Measurements from ENCODE around the gene CCDC137. TPM values are rescaled to one million over a fixed set of nuclear protein-coding genes. Genes with fewer than 3 reads are reported as not detected.

CCDC137 gene
- total and polyA plus RNA-seq, 2 of the 13 experiments (the other 11 are each of a cell fraction or from before 2014, with no cell fraction given), result 14.6 to 39.1 TPM

GRCh38 chr17:81702934-81703746, 36.6 kb downstream of the CCDC137 start, which contains the start of gene MRPL12 (continued):
- TF ChIP-seq TFDP2 (CRISPR knock-in tag; IDR thresholded peaks at IDR 0.05) (peak; percentile 93), ZBTB7A (CRISPR knock-in tag; IDR thresholded peaks at IDR 0.05) (peak; percentile 91), GATAD2A (CRISPR knock-in tag; IDR thresholded peaks at IDR 0.05) (peak; percentile 36; the same call in 1 of the 2 replicates), ZNF263 (CRISPR knock-in tag; IDR thresholded peaks at IDR 0.05) (0 out of 2 replicates have a peak, but pooled peaks have one; percentile 34), ARID3A (IDR thresholded peaks at IDR 0.05; ENCODE audit: low read depth, low read length) (no peak), NR2F1 (CRISPR knock-in tag; IDR thresholded peaks at IDR 0.05) (peak; percentile 66 to 70; a peak in 3 of 4 replicates), ZNF615 (CRISPR knock-in tag; IDR thresholded peaks at IDR 0.05; ENCODE audit: borderline replicate concordance) (peak; percentile 87; the same call in 1 of the 2 replicates), ZNF772 (CRISPR knock-in tag; IDR thresholded peaks at IDR 0.05) (peak; percentile 98), SP4 (CRISPR knock-in tag; IDR thresholded peaks at IDR 0.05) (peak; percentile 81), ZNF570 (CRISPR knock-in tag; IDR thresholded peaks at IDR 0.05; ENCODE audit: borderline replicate concordance) (peak; percentile 74; the same call in 1 of the 2 replicates), ZNF777 (CRISPR knock-in tag; IDR thresholded peaks at IDR 0.05) (peak; percentile 50; the same call in 1 of the 2 replicates), ZNF24 (IDR thresholded peaks at IDR 0.05) (no peak)
- TF ChIP-seq, protein P1, sequence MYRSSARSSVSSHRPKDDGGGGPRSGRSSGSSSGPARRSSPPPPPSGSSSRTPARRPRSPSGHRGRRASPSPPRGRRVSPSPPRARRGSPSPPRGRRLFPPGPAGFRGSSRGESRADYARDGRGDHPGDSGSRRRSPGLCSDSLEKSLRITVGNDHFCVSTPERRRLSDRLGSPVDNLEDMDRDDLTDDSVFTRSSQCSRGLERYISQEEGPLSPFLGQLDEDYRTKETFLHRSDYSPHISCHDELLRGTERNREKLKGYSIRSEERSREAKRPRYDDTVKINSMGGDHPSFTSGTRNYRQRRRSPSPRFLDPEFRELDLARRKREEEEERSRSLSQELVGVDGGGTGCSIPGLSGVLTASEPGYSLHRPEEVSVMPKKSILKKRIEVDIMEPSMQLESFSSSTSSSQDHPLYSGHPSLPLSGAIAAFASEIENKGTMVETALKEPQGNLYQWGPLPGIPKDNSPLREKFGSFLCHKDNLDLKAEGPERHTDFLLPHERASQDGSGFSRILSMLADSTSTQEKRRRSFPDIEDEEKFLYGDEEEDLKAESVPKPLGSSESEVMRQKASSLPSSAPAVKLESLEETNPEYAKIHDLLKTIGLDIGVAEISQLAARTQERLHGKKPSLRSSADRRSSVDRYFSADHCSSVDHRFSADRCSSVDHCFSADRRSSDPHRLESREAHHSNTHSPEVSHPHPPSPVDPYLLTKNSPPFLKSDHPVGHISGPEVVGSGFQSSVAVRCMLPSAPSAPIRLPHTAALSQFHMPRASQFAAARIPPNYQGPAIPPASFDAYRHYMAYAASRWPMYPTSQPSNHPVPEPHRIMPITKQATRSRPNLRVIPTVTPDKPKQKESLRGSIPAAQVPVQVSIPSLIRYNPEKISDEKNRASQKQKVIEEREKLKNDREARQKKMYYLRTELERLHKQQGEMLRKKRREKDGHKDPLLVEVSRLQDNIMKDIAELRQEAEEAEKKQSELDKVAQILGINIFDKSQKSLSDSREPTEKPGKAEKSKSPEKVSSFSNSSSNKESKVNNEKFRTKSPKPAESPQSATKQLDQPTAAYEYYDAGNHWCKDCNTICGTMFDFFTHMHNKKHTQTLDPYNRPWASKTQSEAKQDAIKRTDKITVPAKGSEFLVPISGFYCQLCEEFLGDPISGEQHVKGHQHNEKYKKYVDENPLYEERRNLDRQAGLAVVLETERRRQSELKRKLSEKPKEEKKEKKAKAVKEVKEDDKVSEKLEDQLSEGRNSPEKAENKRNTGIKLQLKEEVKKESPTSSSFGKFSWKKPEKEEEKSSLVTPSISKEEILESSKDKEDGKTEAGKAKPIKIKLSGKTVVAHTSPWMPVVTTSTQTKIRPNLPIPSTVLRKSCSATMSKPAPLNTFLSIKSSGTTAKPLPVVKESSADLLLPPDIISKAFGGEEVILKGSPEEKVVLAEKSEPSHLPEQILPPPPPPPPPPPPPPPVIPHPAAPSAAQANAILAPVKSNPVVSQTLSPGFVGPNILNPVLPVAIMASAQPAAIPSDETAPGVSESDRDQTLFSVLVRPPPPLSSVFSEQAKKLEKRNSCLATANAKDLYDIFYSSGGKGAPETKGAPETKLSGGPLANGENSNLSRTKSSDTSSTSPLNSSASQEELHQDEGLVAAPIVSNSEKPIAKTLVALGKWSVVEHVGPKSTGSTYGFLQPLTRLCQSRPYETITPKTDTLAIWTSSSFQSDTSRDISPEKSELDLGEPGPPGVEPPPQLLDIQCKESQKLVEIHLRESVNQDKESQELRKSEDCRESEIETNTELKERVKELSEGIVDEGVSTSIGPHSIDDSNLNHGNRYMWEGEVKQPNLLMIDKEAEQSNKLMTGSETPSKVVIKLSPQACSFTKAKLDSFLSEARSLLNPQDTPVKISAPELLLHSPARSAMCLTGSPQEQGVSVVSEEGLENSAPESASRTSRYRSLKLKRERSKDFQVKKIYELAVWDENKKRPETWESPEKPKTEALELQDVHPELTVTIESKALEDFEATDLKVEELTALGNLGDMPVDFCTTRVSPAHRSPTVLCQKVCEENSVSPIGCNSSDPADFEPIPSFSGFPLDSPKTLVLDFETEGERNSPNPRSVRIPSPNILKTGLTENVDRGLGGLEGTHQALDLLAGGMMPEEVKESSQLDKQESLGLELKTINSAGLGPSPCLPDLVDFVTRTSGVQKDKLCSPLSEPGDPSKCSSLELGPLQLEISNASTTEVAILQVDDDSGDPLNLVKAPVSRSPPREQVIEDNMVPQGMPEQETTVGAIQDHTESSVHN (CRISPR knock-in tag; IDR thresholded peaks at IDR 0.05), result no peak
- TF ChIP-seq, protein P2, sequence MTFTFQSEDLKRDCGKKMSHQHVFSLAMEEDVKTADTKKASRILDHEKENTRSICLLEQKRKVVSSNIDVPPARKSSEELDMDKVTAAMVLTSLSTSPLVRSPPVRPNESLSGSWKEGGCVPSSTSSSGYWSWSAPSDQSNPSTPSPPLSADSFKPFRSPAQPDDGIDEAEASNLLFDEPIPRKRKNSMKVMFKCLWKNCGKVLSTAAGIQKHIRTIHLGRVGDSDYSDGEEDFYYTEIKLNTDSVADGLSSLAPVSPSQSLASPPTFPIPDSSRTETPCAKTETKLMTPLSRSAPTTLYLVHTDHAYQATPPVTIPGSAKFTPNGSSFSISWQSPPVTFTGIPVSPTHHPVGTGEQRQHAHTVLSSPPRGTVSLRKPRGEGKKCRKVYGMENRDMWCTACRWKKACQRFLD (CRISPR knock-in tag; IDR thresholded peaks at IDR 0.05; ENCODE audit: borderline replicate concordance), result 0 out of 2 replicates have a peak, but pooled peaks have one; percentile 6
- TF ChIP-seq, protein P3, sequence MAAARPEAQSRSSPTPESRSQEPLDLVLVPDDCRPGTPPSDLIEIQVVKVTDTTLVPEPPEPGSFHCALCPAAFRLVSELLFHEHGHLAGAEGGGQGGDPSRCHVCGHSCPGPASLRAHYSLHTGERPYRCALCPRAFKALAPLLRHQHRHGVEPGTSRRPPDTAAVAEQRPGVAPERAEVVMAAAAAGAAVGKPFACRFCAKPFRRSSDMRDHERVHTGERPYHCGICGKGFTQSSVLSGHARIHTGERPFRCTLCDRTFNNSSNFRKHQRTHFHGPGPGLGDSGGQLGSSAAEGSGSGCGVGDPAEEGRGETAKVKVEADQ (CRISPR knock-in tag; IDR thresholded peaks at IDR 0.05; ENCODE audit: borderline replicate concordance), result peak; percentile 84; the same call in 1 of the 2 replicates
